Right atrium auricular region (tissue), 2 donors: Measurements from ENCODE around the gene PLEKHG1. TPM values are rescaled to one million over a fixed set of nuclear protein-coding genes. Genes with fewer than 3 reads are reported as not detected.

Experiments
- DNase-seq: peaks from one replicate; pipeline ENCODE4 v3.0.0-alpha.2; 2019; ENCODE audit warnings: low spot score
- H3K27ac ChIP-seq, 2 donors: fragments of 200-600 bp; sonication (generic); 1 replicate in 1 of 2; 2 replicates in 1 of 2; pipeline ENCODE4 v1.5.1; 2016 to 2019
- H3K27me3 ChIP-seq, 2 donors: fragments of 200-600 bp; sonication (generic); one replicate each; pipeline versions ENCODE4 v1.5.1 to v1.6.0; 2017 to 2019
- H3K36me3 ChIP-seq: fragments of 200-600 bp; sonication (generic); one replicate; pipeline ENCODE4 v1.5.1; 2016
- H3K4me1 ChIP-seq, 2 donors: fragments of 200-600 bp; sonication (generic); one replicate each; pipeline versions ENCODE4 v1.5.1 to v1.6.0; 2017 to 2019
- H3K4me3 ChIP-seq, 2 donors: fragments of 200-600 bp; sonication (generic); 1 replicate in 1 of 2; 2 replicates in 1 of 2; pipeline ENCODE4 v1.5.1; 2017 to 2019; ENCODE audit warnings: mild to moderate bottlenecking in 1 of 2, moderate library complexity in 1 of 2
- H3K9me3 ChIP-seq, 2 donors: fragments of 200-600 bp; sonication (generic); one replicate each; pipeline ENCODE4 v1.5.1; 2019
- CTCF ChIP-seq, 2 donors: fragments of 200-600 bp; sonication (generic); IDR thresholded peaks; one replicate each; pipeline ENCODE4 v1.5.1; 2019; ENCODE audit warnings: antibody characterized with exemption in 2 of 2
- total RNA-seq, 2 donors: library from RNA; depleted of rRNA; stranded (reverse); fragments of >200 nt; gene quantifications; one replicate each; pipeline ENCODE4 v1.1.0, GENCODE V29; 2016

Gene PLEKHG1
- total RNA-seq, 2 donors from 2014 or later, result 10.6 to 16.7 TPM

GRCh38 chr6:150573041-150573681, 26.5 kb upstream of the PLEKHG1 start:
- H3K27me3 ChIP-seq, result no peaks in the 10 kb centered on the region
- H3K4me3 ChIP-seq, result no peak overlapping the region
- H3K9me3 ChIP-seq, result no peaks in the 10 kb centered on the region
- no peak for TF ChIP-seq CTCF (IDR thresholded peaks at IDR 0.05)
- H3K27ac ChIP-seq, result no peak overlapping the region
- H3K4me1 ChIP-seq, result no peaks in the 10 kb centered on the region
- DNase-seq, result no peak
- H3K36me3 ChIP-seq, result no peaks in the 10 kb centered on the region

GRCh38 chr6:150575836-150576235, 23.8 kb upstream of the PLEKHG1 start:
- DNase-seq, result no peak
- H3K9me3 ChIP-seq, result no peaks in the 10 kb centered on the region
- no peak for TF ChIP-seq CTCF (IDR thresholded peaks at IDR 0.05)
- H3K27ac ChIP-seq, result no peak overlapping the region
- H3K4me1 ChIP-seq, result no peaks in the 10 kb centered on the region
- no peaks in the 10 kb centered on the region for H3K36me3 ChIP-seq
- no peak overlapping the region for H3K4me3 ChIP-seq
- H3K27me3 ChIP-seq, result no peaks in the 10 kb centered on the region

- no peaks in the 10 kb centered on the region for H3K9me3 ChIP-seq
- H3K4me1 ChIP-seq, result no peaks in the 10 kb centered on the region
- H3K36me3 ChIP-seq, result no peaks in the 10 kb centered on the region
- no peak for DNase-seq
- no peaks in the 10 kb centered on the region for H3K27me3 ChIP-seq
- no peak for TF ChIP-seq CTCF (IDR thresholded peaks at IDR 0.05)
- H3K27ac ChIP-seq, result no peak overlapping the region
- no peak overlapping the region for H3K4me3 ChIP-seq
Observed at GRCh38 chr6:150576651-150577226, 22.9 kb upstream of the PLEKHG1 start.

GRCh38 chr6:150579611-150580010, 20.1 kb upstream of the PLEKHG1 start:
- H3K4me3 ChIP-seq, result no peak overlapping the region
- H3K4me1 ChIP-seq, result no peaks in the 10 kb centered on the region
- H3K9me3 ChIP-seq, result no peaks in the 10 kb centered on the region
- no peak for TF ChIP-seq CTCF (IDR thresholded peaks at IDR 0.05)
- no peaks in the 10 kb centered on the region for H3K27me3 ChIP-seq
- no peak for DNase-seq
- H3K27ac ChIP-seq, result no peak overlapping the region
- no peaks in the 10 kb centered on the region for H3K36me3 ChIP-seq

- no peak for DNase-seq
- no peaks in the 10 kb centered on the region for H3K9me3 ChIP-seq
- no peaks in the 10 kb centered on the region for H3K27me3 ChIP-seq
- H3K4me3 ChIP-seq, result no peak overlapping the region
- TF ChIP-seq CTCF (IDR thresholded peaks at IDR 0.05), result no peak
- no peak overlapping the region for H3K27ac ChIP-seq
- H3K36me3 ChIP-seq, result no peaks in the 10 kb centered on the region
- no peaks in the 10 kb centered on the region for H3K4me1 ChIP-seq
Observed at GRCh38 chr6:150580489-150580888, 19.2 kb upstream of the PLEKHG1 start.

- Histone ChIP-seq H3K36me3 (no peaks in the 10 kb centered on the region), H3K4me1 (no peaks in the 10 kb centered on the region), H3K27me3 (no peaks in the 10 kb centered on the region), H3K4me3 (no peak overlapping the region), H3K27ac (no peak overlapping the region), H3K9me3 (no peaks in the 10 kb centered on the region)
- no peak for DNase-seq
- no peak for TF ChIP-seq CTCF (IDR thresholded peaks at IDR 0.05)
Observed at GRCh38 chr6:150584065-150584464, 15.6 kb upstream of the PLEKHG1 start.
